ENCODE measurements around the gene CACNA1H.
"Not testable (repeated sequence)": the region's sequence is repeated elsewhere in the genome, so short reads cannot be mapped to it uniquely, and the experiment has no call there.

CACNA1H gene

GRCh38 chr16:1215574-1216295, 62.8 kb downstream of the CACNA1H start:
- no peak for DNase-seq

DNA sequence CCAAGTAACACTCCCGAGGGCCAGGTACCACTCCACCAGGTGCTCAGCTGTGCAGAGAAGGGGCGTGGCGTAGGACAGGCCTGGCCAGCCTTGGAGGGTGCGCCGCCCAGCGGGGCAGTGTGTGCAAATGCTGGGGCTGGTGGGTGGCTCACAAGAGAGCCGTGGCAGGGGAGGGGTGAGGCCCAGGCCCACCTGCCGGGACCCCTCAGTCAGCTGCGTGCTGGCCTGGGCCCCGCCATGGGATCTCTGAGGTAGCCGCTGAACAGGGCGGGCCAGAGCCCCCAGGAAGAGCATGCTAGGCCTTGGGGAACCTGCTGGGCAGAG, 63.4 kb downstream of the CACNA1H start:
- DNase-seq: no peak

GRCh38 chr16:1216681-1217400, 63.9 kb downstream of the CACNA1H start:
- DNase-seq: no peak

GRCh38 chr16:1217526-1217925, 64.6 kb downstream of the CACNA1H start:
- DNase-seq: no peak

DNA sequence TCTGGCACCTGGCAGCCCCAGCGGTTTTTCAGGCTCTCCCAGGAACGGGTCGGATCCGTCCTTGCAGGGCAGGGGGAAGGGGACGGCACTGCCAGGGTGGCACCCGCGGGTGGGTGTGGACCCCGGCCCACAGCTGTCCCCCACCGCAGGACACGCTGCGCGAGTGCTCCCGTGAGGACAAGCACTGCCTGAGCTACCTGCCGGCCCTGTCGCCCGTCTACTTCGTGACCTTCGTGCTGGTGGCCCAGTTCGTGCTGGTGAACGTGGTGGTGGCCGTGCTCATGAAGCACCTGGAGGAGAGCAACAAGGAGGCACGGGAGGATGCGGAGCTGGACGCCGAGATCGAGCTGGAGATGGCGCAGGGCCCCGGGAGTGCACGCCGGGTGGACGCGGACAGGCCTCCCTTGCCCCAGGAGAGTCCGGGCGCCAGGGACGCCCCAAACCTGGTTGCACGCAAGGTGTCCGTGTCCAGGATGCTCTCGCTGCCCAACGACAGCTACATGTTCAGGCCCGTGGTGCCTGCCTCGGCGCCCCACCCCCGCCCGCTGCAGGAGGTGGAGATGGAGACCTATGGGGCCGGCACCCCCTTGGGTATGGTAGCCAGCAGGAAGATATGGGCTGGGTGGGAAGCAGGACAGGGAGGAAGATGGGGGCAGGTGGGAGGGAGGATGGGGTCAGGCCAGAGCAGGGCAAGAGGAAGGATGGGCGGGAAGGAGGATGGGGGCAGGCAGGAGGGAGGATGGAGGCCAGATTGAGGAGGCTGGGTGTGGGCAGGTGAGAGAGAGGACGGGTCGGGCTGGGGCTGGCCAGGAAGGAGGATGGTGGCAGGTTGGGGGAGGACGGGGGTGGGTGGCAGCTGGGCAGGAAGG, 65.4 kb downstream of the CACNA1H start:
- no peak for DNase-seq

DNA sequence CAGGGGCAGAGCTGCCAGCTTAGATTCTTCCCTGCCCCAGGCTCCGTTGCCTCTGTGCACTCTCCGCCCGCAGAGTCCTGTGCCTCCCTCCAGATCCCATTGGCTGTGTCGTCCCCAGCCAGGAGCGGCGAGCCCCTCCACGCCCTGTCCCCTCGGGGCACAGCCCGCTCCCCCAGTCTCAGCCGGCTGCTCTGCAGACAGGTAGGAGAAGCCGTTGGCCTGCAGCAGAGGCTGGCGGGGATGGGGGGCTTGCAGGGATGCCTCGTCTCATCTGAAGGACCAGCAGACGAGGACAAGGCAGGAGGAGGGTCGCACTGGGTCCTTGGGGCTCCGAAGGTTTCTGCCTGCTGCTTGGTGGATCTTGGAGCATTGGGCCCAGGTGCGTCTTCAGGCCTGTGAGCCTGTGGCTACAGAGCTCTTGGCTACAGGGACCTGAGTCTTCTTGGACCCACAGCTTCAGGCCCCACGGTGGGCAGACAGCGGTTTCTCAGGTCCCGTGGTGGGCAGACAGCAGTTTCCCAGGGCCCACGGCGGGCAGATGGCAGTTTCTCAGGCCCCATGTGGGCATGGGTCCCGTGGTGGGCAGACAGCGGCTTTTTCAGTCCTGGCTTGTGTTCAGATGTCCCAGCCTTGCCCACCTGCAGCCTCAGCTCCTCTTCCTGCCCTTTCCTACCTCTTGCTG, 66.2 kb downstream of the CACNA1H start:
- DNase-seq: no peak

- no peak for DNase-seq
Measured at GRCh38 chr16:1220098-1220728, 67.3 kb downstream of the CACNA1H start.

DNA sequence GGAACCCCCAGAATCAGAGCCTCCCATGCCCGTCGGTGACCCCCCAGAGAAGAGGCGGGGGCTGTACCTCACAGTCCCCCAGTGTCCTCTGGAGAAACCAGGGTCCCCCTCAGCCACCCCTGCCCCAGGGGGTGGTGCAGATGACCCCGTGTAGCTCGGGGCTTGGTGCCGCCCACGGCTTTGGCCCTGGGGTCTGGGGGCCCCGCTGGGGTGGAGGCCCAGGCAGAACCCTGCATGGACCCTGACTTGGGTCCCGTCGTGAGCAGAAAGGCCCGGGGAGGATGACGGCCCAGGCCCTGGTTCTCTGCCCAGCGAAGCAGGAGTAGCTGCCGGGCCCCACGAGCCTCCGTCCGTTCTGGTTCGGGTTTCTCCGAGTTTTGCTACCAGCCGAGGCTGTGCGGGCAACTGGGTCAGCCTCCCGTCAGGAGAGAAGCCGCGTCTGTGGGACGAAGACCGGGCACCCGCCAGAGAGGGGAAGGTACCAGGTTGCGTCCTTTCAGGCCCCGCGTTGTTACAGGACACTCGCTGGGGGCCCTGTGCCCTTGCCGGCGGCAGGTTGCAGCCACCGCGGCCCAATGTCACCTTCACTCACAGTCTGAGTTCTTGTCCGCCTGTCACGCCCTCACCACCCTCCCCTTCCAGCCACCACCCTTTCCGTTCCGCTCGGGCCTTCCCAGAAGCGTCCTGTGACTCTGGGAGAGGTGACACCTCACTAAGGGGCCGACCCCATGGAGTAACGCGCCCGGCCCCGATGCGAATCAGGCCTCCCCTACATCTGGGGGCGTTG, 68.1 kb downstream of the CACNA1H start:
- no peak for DNase-seq

DNA sequence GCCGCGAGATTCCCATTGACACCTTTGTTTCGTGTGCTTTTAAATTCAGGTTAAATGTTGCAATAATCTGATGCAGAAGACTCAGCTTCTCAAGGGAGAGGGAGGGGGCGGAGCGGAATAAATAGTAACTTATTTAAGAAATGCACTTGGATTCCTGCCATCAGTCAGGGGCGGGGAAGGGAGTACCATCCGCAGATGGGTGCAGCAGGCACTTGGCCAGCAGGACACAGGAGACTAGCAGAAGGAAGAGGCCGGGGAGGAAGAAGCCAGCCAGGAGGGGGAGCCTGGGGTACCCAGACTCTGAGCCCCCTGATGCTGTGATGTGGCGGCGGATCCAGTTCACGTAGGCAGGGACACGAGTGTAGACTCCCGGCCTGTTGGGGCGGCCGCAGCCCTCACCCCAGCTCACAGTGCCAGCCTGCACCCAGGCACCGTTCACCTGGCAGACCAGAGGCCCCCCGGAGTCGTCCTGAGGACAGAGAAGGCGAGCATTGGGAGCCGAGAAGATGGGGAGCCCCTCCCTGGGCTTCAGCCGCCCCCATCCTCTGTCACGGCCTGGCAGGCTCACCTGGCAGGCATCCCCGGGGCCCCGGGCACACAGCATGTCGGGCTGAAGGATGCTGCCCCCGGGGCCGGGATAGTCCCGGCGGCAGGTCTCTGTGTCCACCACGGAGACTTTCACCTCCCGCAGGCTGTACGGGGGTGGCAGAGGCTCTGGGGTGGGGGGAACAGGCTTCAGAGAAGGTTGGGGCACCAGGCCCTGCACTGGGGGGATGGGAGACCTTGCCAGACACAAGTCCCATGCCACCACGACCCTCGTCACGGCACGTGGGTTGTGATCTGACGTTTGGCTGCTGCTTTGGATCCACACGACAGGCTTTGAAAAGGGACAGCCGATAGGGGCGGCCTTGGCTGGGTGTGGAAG, 69.0 kb downstream of the CACNA1H start:
- no peak for DNase-seq

DNA sequence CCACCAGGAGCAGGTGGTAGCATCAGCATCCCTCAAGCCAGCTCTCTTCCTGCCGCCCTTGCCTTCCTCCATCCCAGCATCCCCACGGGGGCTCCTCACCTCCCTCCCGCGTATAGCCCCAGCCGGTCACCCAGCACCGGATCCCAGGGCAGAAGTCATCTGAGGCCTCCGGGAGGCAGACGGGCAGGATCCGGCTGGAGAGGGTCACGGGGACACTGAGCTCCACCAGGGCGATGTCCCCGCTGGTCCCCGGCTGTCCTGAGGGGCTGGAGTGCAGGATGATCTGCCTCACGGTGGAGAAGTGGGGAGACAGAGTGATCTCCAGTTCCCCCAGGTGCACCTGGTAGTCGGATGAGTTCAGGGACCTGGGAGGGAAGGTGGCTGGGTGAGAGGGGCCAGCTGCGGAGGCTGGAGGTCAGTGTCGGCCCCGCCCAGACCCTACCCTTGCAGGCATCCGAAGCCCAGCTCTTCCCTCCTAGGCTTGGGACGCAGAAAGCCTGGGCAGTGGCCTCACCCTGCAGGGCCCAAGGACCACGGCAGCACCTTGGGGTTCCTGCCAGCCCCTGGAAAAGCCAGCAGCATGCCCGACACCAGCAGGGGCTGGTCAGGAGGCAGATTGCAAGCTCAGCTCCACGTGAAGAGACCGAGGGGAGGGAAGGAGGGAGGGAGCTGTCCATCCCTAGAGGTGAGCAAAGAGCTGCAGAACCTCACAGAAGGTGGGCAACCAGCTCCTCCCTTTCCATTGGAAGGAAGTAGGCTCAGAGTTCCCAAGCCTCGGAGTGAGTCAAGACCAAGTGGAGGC, 69.8 kb downstream of the CACNA1H start:
- DNase-seq: no peak

DNA sequence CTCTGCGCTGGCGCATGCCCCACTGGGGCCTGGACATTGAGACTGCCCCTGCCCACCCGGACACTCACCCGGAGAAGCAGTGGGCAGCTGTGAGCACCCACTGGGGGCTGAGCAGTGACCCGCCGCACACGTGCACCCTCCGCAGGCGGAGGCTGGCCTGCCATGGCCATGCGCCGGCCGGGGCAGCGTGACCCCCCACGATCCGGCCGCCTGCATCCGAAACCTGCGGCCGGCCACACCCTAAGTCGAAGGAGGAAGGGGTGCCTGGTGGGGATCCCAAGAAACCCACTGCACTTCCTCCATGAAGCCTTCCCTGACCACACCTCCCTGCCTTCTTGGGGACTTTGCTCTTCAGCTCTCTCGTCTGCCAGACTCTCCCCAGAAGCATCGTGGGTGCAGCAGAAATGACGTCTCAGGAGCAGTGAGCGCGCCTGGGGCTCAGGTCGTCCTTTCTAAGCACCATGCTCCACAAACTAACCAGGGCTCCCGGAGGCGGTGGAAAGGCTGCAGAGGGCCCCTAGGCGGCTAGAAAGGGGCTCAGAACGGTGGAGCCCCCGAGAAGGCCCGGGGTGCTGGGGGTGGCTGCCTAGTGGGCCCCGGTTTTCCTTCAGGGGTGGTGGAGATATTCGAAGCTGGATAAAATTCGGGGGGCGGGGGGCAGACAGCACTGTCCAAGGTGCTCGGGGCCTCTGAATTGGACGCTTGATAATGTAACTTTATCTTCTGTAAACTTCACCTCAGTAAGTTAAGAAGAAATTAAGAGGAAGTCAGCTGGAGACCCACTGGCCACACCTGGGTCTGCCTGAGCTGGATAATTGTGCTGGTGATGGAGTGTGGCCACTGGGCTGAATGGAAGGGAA, 70.7 kb downstream of the CACNA1H start:
- no peak for DNase-seq

DNA sequence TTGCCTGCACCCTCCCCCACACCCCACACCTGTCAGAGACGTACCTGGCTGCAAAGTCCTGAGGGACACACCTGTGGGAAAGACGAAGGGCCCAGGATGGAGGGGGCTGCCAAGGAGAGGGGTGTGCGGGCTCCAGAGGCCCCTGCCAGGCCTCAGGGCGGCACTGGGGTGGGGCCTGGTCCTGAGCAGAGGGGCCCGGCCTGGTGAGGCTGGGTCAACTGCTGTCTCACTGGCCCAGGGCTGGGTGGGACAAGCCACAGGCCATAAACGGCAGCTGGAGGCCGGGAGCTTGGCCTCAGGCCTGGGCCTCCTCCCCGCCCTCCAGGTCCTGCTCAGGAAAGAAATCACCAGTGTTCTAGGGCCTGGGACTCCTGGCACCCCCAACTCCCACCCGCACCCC, 71.7 kb downstream of the CACNA1H start:
- no peak for DNase-seq

- DNase-seq: no peak
Measured at GRCh38 chr16:1225051-1225451, 72.1 kb downstream of the CACNA1H start, which contains the start of gene TPSG1. Gene TPSG1 (minus strand): TSS chr16:1225268. CDS start chr16:1225252, 16 bp downstream.

DNA sequence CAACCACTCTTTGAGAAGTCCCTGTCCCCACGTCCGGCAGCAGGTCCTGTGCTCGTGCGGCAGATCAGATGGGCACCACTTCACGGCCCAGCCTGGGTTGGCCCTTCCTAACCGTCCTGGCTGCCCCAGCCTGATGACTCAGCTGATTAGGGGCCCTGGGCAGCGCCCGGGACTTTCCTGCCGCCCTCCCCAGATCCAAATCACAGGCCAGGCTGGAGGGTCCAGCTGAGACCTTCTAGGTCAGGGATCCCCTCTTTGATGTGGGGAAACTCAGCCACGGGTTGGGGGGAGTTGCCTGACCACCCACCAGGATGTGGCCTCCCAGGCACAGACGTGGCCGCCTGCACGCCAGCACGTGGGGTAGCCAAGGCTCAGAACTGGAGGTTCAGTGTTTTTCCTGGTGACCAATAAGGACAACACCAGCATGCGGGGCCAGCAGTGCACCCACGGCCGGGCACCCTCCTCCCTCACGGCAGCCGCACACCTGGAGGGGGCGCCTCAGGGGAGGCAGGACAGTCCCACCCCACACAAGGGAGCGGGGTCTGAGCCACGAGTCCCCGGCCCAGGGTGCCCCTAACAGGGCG, 72.9 kb downstream of the CACNA1H start:
- DNase-seq: not testable (repeated sequence)

- not testable (repeated sequence) for DNase-seq
Measured at GRCh38 chr16:1226692-1227091, 73.8 kb downstream of the CACNA1H start.

- DNase-seq: not testable (repeated sequence)
Measured at GRCh38 chr16:1228227-1228626, 75.3 kb downstream of the CACNA1H start.

GRCh38 chr16:1229476-1229875, 76.6 kb downstream of the CACNA1H start:
- DNase-seq: not testable (repeated sequence)

DNA sequence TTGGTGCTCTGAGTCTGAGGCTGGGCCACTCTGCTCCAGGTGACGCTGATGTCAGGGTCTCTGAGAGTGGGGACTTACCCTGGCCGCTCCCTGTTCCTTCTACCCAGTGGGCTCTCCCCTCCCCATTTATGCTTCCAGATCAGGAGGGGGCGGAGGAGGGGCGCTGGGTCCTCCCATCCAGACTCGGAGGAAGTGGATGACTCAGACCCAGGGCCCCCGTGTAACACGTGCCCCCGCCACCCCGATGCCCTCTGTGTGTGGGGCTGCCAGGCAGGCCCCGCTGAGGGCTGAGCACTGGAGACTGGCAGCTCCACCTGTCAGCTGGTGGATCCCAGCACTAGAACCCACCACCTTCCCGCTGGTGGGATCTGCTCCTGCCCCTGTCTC, 77.2 kb downstream of the CACNA1H start, which contains the start of gene TPSB2:
TPSB2 (minus strand) TSS at position 101 of the 387 bp plus-strand sequence. CDS start 233 bp downstream, outside the sequence.
- DNase-seq: not testable (repeated sequence)

Data from T-helper 9 cell (primary cell).